Measurements from ENCODE around the gene NIPA2. TPM values are rescaled to one million over a fixed set of nuclear protein-coding genes. Genes with fewer than 3 reads are reported as not detected.

Gene NIPA2
- total RNA-seq, 4 donors from 2014 or later: 22.5 to 36.4 (median 35.2) TPM

DNA sequence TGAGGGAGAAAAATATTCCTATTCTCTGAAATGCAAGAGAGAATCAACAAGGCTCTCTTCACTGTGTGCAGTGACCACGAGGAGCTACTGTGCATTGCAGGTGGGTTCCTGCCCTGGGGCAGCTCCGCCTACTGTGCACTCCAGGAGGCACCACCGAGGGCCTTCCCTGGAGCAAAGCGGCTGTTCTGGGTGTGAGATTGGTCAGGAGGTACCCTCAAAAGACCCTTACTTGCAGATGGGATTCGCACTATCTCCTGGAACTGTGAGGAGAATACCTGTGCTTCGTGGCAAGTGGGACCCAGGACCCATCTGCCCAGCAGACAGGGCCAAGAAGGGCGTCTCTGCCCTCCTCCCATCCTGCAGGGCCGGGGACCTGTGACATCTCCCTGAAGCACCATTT lies 72.8 kb downstream of the NIPA2 start:
- H3K36me3 ChIP-seq: peaks cover 93% of the 10 kb centered on the region
- no peaks in the 10 kb centered on the region for H3K4me1 ChIP-seq
- H3K27ac ChIP-seq: no peak overlapping the region
- no peak overlapping the region for H3K4me3 ChIP-seq
- no peaks in the 10 kb centered on the region for H3K9me3 ChIP-seq
- no peak for DNase-seq (ENCODE audit: low spot score in 2 of 2)
- 90% methylated on average over 7 of the region's 8 CpGs for WGBS
- no peaks in the 10 kb centered on the region for H3K27me3 ChIP-seq
- TF ChIP-seq CTCF (IDR thresholded peaks at IDR 0.05) (no peak), POLR2A (IDR thresholded peaks at IDR 0.05) (no peak), POLR2AphosphoS5 (IDR thresholded peaks at IDR 0.05) (no peak), EP300 (IDR thresholded peaks at IDR 0.05) (no peak)

DNA sequence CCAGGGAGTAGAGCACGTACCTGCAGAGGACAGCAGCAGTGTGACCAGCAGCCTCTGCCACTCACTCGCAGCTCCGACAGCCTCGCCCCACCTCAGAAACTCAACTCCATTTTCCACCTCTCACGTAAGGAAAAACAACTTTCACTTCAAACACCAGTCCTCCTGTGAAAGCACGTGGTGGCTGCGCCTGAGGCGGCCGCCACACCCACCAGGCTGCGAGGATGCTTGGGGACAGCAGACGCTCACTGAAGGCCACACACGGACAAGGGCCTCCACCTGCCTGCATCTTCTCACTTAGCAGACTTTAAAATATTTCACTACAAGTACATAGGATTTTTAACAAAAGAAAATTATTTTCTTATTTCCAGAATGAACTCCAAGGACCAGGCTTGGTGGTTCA lies 73.8 kb downstream of the NIPA2 start:
- peaks cover 95% of the 10 kb centered on the region for H3K36me3 ChIP-seq
- no peaks in the 10 kb centered on the region for H3K4me1 ChIP-seq
- H3K9me3 ChIP-seq: no peaks in the 10 kb centered on the region
- no peak for TF ChIP-seq CTCF (IDR thresholded peaks at IDR 0.05)
- TF ChIP-seq POLR2AphosphoS5 (IDR thresholded peaks at IDR 0.05): no peak
- no peak for TF ChIP-seq POLR2A (IDR thresholded peaks at IDR 0.05)
- no peak for TF ChIP-seq EP300 (IDR thresholded peaks at IDR 0.05)
- no peak overlapping the region for H3K27ac ChIP-seq
- H3K27me3 ChIP-seq: no peaks in the 10 kb centered on the region
- WGBS: 90% methylated on average over 12 of the region's 12 CpGs
- no peak overlapping the region for H3K4me3 ChIP-seq
- DNase-seq (ENCODE audit: low spot score in 2 of 2): no peak

DNA sequence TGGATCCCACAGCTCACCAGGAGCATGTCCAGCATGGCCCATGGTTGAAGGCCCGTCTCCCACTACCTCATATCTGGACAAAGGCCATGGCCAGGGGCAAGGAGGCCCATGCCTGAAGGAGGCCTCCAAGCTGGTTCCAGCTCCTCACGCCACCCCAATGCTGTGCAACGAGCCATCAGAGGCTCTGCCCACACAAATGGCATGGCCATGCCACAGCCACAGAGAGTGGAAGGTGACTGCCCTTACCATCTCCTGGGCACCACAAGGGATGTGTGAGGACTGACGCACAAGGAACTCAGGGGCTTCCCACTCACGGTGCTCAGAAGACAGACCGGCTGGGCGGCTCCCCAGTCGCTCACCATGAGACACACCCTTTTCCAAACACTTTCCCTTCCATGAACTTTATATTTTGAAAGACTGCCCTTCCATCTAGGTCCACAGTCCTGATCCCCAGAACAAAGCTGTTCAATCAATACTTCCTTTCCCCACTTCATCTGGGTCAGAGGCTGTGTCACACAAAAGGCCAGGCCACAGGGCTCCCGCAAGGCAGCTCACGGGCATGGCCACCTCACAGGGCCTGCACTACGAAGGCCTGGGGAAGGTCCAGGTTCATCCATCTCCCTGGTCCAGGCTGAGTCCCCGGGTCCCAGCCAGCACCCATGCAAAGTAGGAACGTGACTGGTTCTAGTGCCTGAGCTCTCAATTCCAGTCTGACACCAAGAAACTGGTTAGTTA lies 75.3 kb downstream of the NIPA2 start:
- Histone ChIP-seq H3K4me3 (no peak overlapping the region), H3K4me1 (no peaks in the 10 kb centered on the region), H3K36me3 (peaks cover 95% of the 10 kb centered on the region), H3K27ac (no peak overlapping the region), H3K9me3 (no peaks in the 10 kb centered on the region), H3K27me3 (no peaks in the 10 kb centered on the region)
- DNase-seq (ENCODE audit: low spot score in 2 of 2): no peak
- WGBS: 93% methylated on average over 13 of the region's 13 CpGs
- TF ChIP-seq CTCF (IDR thresholded peaks at IDR 0.05) (no peak), EP300 (IDR thresholded peaks at IDR 0.05) (no peak), POLR2AphosphoS5 (IDR thresholded peaks at IDR 0.05) (no peak), POLR2A (IDR thresholded peaks at IDR 0.05) (no peak)

DNA sequence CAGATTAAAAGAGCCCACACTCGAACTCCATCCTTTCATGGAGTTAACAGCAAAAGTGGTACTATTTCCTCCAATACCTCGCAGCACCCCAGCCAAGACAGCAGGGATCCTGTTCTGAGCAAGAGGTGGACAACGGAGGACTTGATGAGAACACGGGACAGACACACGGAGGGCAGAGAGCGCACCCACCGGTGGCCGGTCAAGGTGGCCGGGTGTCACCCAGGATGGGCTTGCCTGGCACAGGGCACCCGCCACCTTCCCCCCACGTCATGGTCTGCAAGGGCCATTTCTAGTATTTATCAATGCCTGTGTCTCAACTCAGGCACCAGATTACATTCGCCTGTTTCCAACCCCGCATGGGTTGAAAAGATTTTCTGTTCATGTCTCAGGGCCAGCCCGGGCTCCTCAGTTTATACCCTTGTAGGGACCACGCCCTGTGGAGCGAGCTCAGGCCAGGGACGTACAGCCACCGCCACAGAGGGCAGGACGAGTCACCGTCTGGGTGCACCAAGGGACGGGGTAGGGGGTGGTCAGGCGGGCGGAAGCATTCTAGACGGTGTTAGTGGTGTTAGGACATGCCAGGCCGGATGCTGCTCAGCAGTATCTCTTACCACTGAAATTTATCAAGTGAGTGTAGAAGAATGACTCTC lies 77.5 kb downstream of the NIPA2 start:
- no peak for DNase-seq (ENCODE audit: low spot score in 2 of 2)
- Histone ChIP-seq H3K4me3 (no peak overlapping the region), H3K9me3 (no peaks in the 10 kb centered on the region), H3K36me3 (peaks cover 79% of the 10 kb centered on the region), H3K4me1 (no peaks in the 10 kb centered on the region), H3K27me3 (no peaks in the 10 kb centered on the region), H3K27ac (no peak overlapping the region)
- 94% methylated on average over 23 of the region's 25 CpGs for WGBS
- TF ChIP-seq EP300 (IDR thresholded peaks at IDR 0.05): no peak
- no peak for TF ChIP-seq CTCF (IDR thresholded peaks at IDR 0.05)
- TF ChIP-seq POLR2AphosphoS5 (IDR thresholded peaks at IDR 0.05): no peak
- TF ChIP-seq POLR2A (IDR thresholded peaks at IDR 0.05): no peak

GRCh38 chr15:22916606-22917350 lies 78.3 kb downstream of the NIPA2 start:
- H3K9me3 ChIP-seq: no peaks in the 10 kb centered on the region
- TF ChIP-seq POLR2A (IDR thresholded peaks at IDR 0.05): no peak
- no peak for TF ChIP-seq POLR2AphosphoS5 (IDR thresholded peaks at IDR 0.05)
- TF ChIP-seq CTCF (IDR thresholded peaks at IDR 0.05): no peak
- TF ChIP-seq EP300 (IDR thresholded peaks at IDR 0.05): no peak
- no peak for DNase-seq (ENCODE audit: low spot score in 2 of 2)
- H3K4me3 ChIP-seq: no peak overlapping the region
- H3K27ac ChIP-seq: no peak overlapping the region
- WGBS: 94% methylated on average over 36 of the region's 36 CpGs
- peaks cover 71% of the 10 kb centered on the region for H3K36me3 ChIP-seq
- H3K27me3 ChIP-seq: no peaks in the 10 kb centered on the region
- H3K4me1 ChIP-seq: no peaks in the 10 kb centered on the region

Data from suprapubic skin (tissue), 4 donors.